Stimulated activated CD4-positive, alpha-beta T cell treated with anti-CD3 and anti-CD28 coated beads, Interleukin-12 subunit alpha, Interleukin-12 subunit beta, amount 100 ng/mL, for 48 hours (primary cell): Measurements from ENCODE around the gene THBS1.

Experiments used
- DNase-seq, 3 donors: peaks; one replicate each; pipeline ENCODE4 v3.0.0-alpha.2; 2020; ENCODE audit warnings: low read depth in 2 of 3, low spot score in 1 of 3

THBS1 gene

DNA sequence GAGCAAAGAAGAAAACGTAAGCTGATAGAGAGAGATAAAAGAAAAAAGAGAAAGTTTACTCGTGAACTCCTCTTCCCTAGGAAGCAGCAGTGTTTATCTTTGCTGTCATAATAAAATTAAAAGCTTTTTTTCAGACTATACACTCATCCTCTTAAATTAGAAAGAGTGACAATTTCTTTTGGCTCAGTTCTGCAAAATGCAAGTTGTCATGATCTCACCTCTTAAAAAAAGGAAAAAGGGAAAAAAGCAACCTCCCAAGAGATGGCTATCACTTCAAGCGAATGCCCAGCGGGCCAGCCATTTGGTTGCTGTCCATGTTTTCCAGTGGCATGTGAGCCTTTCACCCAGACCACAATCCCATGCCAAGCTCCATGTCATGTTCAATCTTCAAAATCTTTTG, 7.0 kb upstream of the THBS1 start:
- no peak for DNase-seq

DNA sequence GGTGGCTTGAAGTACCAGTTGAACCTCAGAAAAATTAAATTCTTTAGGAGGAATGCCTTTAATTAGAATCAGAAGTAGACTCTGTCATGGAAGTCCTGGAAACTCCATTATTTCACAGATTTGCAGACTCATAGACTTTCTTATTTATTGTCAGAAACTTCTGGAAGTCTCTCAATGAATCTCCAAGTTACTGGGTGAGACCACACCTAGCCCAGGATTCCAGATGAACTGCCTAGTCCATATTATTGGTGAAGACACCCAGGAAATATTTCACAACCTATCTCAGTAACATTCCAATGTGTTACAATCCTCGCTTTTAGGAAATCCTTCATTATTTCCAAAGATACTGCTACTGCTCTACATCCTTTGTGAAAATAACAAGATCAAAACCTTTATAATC, 6.5 kb upstream of the THBS1 start:
- DNase-seq, result no peak

DNA sequence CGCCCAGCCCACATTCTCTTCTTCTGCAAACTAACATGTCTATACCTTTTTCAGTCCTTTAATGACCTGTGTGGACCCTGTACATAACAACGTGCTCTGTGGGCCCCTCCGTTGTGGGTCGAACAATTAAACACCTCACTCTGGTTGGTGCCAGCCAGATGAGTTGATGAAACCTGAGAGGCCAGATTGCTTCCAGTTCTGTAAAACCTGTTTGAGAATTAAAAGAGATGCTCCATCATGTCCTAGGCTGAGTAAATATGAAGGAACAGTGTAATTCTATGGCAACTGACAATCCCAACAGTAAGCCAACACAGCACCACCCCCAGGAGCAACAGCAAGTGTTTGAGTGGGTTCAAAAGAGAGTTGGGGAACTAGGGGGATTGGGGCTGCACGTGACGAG, 5.7 kb upstream of the THBS1 start:
- no peak for DNase-seq

DNA sequence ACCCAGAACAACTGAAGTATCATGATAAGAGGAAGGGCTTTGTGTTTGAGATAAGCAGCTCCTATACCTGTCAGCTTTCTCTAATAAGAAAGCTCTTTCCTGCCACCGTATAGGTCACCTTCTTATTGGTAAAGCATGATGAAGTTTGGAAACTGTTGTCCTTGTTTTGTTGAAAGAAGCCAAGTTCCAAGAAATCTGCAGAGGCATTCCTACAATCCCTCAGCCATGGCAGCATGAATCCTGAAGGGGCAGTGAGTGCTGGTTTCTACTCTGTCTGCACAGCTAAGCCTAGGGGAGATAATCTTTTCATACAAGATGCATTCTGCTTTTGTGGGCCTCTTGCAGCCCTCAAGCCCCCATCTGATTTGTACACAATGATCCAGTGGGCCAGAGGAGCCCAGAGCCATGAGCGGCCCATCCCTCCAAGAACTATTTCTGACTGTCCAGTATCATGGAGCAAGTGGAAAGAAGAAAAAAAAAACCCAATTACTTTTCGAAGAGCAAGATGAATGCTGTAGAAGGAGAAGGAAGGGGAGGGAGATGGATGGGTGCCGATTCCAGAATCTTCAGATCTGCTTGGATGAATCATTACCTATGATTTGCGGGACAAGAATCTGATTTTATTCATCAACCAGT, 1.9 kb upstream of the THBS1 start:
- no peak for DNase-seq

GRCh38 chr15:39579487-39580116, 1.3 kb upstream of the THBS1 start:
- DNase-seq, result no peak

DNA sequence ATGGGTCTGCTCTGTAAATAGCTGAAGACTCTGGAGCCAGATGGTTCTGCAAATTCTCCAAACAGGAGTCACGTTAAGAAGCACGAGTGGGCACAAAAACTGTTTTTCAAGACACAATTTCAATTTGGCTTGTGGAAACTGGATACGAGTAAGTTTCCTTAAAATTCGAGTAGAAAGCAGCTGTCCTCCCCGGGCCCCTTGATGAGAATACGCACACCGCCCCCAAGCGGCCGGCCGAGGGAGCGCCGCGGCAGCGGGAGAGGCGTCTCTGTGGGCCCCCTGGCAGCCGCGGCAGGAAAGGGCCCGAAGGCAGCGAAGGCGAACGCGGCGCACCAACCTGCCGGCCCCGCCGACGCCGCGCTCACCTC, 778 bp upstream of the THBS1 start:
- peak; percentile 79 to 83 (median 83) for DNase-seq

GRCh38 chr15:39581242-39581792, 438 bp downstream of the THBS1 start:
- DNase-seq, result no peak

- no peak for DNase-seq
Measured at GRCh38 chr15:39581793-39582285, 960 bp downstream of the THBS1 start.

GRCh38 chr15:39582286-39582976, 1.6 kb downstream of the THBS1 start:
- DNase-seq, result no peak

DNA sequence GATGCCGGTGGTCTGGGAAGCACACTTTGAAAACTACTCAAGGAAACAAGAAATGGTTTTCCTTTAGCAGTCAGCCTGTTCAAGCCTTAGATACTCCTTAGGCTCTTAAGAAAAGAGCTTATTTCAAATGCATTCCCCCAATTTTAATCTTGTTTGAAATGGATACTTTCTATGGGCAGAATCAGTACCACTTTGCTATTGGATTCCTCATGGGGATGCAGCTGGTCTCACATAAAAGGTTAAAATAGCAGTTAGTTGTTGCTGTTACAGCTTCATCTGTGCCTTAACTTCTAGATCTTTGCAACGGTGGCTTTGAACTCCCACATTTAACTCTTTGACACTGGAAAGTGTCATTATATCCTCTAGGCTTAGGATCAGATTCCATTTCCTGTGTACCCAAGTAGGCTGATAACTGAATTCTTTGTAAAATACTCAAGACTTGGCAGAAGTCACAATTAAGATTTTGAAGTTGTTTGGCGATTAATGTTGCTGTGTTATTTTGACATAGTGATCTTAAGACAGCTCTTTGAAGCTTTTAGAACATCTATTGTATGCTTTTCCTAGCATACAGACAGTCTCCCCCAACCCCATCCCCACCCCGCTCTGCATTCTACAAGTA, 2.2 kb downstream of the THBS1 start:
- no peak for DNase-seq

GRCh38 chr15:39583596-39584265, 2.9 kb downstream of the THBS1 start:
- peak in 2 of 3 donors; percentile 10 to 39 for DNase-seq

DNA sequence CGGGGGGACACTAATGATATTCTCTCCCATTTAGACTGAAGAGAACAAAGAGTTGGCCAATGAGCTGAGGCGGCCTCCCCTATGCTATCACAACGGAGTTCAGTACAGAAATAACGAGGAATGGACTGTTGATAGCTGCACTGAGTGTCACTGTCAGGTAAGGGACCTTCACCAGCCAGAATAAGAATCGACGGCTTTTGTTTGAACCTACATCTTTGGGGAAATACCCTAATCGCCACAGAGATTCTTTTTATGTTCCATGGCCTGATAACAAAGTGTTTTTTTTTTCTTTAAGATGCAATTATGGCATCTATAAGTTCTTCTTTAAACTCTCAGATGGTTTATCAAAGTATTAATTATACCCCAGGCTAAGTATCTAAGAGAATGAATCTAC, 3.4 kb downstream of the THBS1 start:
- no peak for DNase-seq

DNA sequence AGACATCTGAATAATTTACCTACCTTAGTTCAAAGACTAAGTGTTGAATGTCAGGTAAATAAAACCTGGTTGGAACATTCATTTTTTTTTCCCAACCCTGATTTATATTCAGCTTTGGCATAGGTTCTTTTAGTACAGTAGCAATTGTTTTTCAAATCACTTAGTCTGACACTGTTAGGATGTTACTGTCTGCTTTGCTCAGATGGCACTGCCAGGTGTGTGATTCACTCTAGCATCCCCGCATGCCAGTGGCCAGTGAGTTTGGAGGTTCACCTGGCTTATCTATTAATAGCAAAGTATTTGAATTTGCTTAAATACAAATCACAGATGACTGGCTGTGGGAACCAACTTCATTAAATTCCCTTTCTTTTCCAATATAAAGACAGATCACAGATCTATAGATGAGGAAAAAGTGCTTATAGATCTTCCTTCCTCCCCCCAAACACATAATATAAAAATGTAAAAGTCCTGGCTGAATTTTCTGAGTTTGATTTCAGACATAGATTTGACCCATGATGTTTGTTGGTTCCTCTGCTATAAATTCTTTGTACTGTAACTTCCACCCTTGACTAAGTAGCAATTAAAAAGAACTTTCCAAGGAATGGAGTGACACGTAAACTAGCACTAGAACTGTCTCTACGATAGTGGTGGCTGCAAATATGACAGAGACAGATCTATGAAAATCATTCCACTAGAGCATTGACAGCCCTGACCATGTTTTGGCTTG, 3.9 kb downstream of the THBS1 start:
- no peak for DNase-seq

DNA sequence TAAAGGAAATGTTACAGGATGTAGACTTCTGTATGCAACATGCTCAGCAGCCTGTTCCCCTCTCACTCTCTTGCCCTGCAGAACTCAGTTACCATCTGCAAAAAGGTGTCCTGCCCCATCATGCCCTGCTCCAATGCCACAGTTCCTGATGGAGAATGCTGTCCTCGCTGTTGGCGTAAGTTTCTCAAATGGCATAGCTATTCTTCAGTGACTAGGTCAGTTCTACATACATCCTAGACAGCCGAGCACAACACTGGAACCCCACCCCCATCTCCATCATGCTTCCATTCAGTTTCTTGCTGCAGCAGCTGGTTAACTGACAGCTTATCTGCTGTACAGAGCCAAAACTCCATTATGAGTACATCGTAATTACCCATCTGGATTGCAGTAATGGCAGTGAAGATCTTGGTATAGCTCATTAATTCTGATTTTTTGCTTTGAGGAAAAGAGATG, 4.5 kb downstream of the THBS1 start:
- DNase-seq, result no peak

DNA sequence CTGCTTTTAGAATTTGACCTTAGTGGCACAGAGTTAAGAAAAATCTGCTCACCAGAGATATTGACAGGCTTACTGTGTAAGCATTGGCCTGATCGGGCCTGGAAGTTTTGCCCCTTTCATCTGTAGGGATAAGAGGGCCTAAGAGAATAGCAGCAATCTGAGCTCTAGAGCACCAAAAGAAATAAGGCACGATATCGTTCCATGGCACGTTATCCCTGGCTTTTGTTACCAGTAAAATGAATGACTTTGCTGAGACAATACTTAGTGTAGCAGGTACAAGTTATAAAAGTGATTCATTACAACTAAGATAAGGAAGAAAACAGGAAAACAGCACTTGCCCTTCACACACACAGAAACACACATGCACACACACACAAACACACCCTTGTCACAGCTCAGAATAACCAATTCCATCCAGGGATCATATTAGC, 5.0 kb downstream of the THBS1 start:
- no peak for DNase-seq

GRCh38 chr15:39586387-39587095, 5.7 kb downstream of the THBS1 start:
- no peak for DNase-seq

- no peak for DNase-seq
Measured at GRCh38 chr15:39587096-39587721, 6.3 kb downstream of the THBS1 start.

GRCh38 chr15:39587731-39588530, 7.1 kb downstream of the THBS1 start:
- no peak for DNase-seq
